ENCODE data around the gene CAPN12.

GRCh38 chr19:38682872-38683392 lies 61.3 kb downstream of the CAPN12 start:
- TF ChIP-seq POLR2A (IDR thresholded peaks at IDR 0.05; ENCODE audit: low read depth, low read length) (no peak), POLR2AphosphoS5 (IDR thresholded peaks at IDR 0.05; ENCODE audit: low read depth, low read length) (no peak), TAF1 (IDR thresholded peaks at IDR 0.05; ENCODE audit: low read depth, low read length) (no peak), SPI1 (IDR thresholded peaks at IDR 0.05; ENCODE audit: low read depth, low read length) (no peak)
